HCT116 (cell line): ENCODE measurements around the gene RRAS2. TPM values are rescaled to one million over a fixed set of nuclear protein-coding genes. Genes with fewer than 3 reads are reported as not detected.

ENCODE experiments used
- ATAC-seq: fragments of 200-7000 bp; cut with Tn5 transposase; 2 replicates; pipeline ENCODE4 v1.9.1; 2020; ENCODE audit warnings: mild to moderate bottlenecking, moderate library complexity
- BruUV-seq: library from RNA; stranded (reverse); fragments of 400-500 nt; replicated peaks from 2 replicates; lab custom pipeline; 2021; lab: Mats Ljungman, UMichigan
- CTCF ChIA-PET: fragments of 300-600 bp; sonication (Branson Sonifier 250); formaldehyde crosslinking; loops from one replicate; lab custom pipeline; 2021; ENCODE audit warnings: antibody characterized with exemption; lab: Charles Lee
- POLR2A ChIA-PET: fragments of 300-600, 350-600 bp; sonication (Branson Sonifier 250); formaldehyde crosslinking; loops from one replicate; lab custom pipeline; 2021; ENCODE audit warnings: antibody characterized with exemption; lab: Charles Lee
- RAD21 ChIA-PET, 2 experiments: fragments of 300-600 bp; sonication (Branson Sonifier 250); formaldehyde crosslinking; loops; one replicate each; lab custom pipeline; 2023; ENCODE audit warnings: low total read pairs in 2 of 2; ENCODE audit not compliant: uncharacterized antibody in 2 of 2, unreplicated experiment in 2 of 2, low non-redundant PET in 1 of 2; lab: Charles Lee
- DNase-seq: peaks from one replicate; pipeline ENCODE4 v3.0.0-alpha.2; 2010; ENCODE audit warnings: low read depth, low spot score
- H2AFZ ChIP-seq: fragments of 200-600 bp; shearing (Covaris generic), sonication (generic); 2 replicates; pipeline ENCODE4 v1.6.1; 2017; ENCODE audit warnings: low read depth, mixed run types, mixed read lengths, antibody characterized with exemption, low read length; ENCODE audit not compliant: poor library complexity, severe bottlenecking
- H3K27ac ChIP-seq: 2 replicates; pipeline ENCODE4 v1.5.1; 2012; ENCODE audit warnings: low read depth, low read length
- H3K27me3 ChIP-seq: fragments of 200-600 bp; sonication (generic); 2 replicates; pipeline ENCODE4 v1.6.1; 2016; ENCODE audit warnings: mixed run types, low read length, mixed read lengths; ENCODE audit not compliant: insufficient read depth
- H3K36me3 ChIP-seq, 2 experiments: fragments of 200-500 bp in 1 of 2; fragments of 200-600 bp in 1 of 2; sonication (Bioruptor generic) in 1 of 2; sonication (generic) in 1 of 2; 2 replicates each; pipeline versions ENCODE4 v1.5.1 to v1.6.1; 2014 to 2016; ENCODE audit warnings: low read length in 2 of 2, inconsistent platforms in 1 of 2, mixed read lengths in 1 of 2, mixed run types in 1 of 2; ENCODE audit not compliant: insufficient read depth in 2 of 2, control insufficient read depth in 1 of 2
- H3K4me1 ChIP-seq, 2 experiments: fragments of 200-600 bp in 1 of 2; sonication (generic) in 1 of 2; 2 replicates each; pipeline versions ENCODE4 v1.5.1 to v1.6.1; 2012 to 2017; ENCODE audit warnings: low read length in 2 of 2, inconsistent platforms in 1 of 2, mild to moderate bottlenecking in 1 of 2, mixed read lengths in 1 of 2, mixed run types in 1 of 2, moderate library complexity in 1 of 2; ENCODE audit not compliant: insufficient read depth in 2 of 2, control insufficient read depth in 1 of 2
- H3K4me2 ChIP-seq: fragments of 200-600 bp; sonication (generic); 2 replicates; pipeline ENCODE4 v1.6.1; 2017; ENCODE audit warnings: mixed run types, low read length, mixed read lengths
- H3K4me3 ChIP-seq, 2 experiments: fragments of 200-600 bp in 1 of 2; sonication (generic) in 1 of 2; replicated peaks in 1 of 2; 2 replicates each; pipeline ENCODE4 v1.5.1; 2011 to 2016; ENCODE audit warnings: low read length in 2 of 2, control low read depth in 1 of 2, low read depth in 1 of 2, mild to moderate bottlenecking in 1 of 2, mixed read lengths in 1 of 2, mixed run types in 1 of 2
- H3K79me2 ChIP-seq: fragments of 200-600 bp; sonication (generic); 2 replicates; pipeline ENCODE4 v1.6.1; 2017; ENCODE audit warnings: mild to moderate bottlenecking, mixed run types, low read length, moderate library complexity, mixed read lengths; ENCODE audit not compliant: insufficient read depth
- H3K9ac ChIP-seq: fragments of 200-600 bp; sonication (generic); 2 replicates; pipeline ENCODE4 v1.6.1; 2016; ENCODE audit warnings: low read length, mixed read lengths
- H3K9me2 ChIP-seq: fragments of 200-600 bp; sonication (generic), shearing (Covaris generic); 2 replicates; pipeline ENCODE4 v1.6.1; 2017; ENCODE audit warnings: mixed run types, mild to moderate bottlenecking, moderate library complexity; ENCODE audit not compliant: insufficient read depth
- H3K9me3 ChIP-seq, 2 experiments: fragments of 200-500 bp in 1 of 2; fragments of 200-600 bp in 1 of 2; sonication (Bioruptor generic) in 1 of 2; sonication (generic) in 1 of 2; 2 replicates each; pipeline ENCODE4 v1.6.1; 2014 to 2017; ENCODE audit warnings: low read length in 2 of 2, mixed read lengths in 2 of 2, inconsistent platforms in 1 of 2, low read depth in 1 of 2, mild to moderate bottlenecking in 1 of 2, mixed run types in 1 of 2, moderate library complexity in 1 of 2; ENCODE audit not compliant: control insufficient read depth in 1 of 2, insufficient read depth in 1 of 2
- H4K20me1 ChIP-seq: fragments of 200-600 bp; sonication (generic), shearing (Covaris generic); 2 replicates; pipeline ENCODE4 v1.6.1; 2017; ENCODE audit warnings: mixed run types, mild to moderate bottlenecking, moderate library complexity; ENCODE audit not compliant: insufficient read depth
- CEBPB ChIP-seq: IDR thresholded peaks from 2 replicates; pipeline ENCODE4 v1.6.1; 2012; ENCODE audit warnings: low read depth
- EGR1 ChIP-seq: IDR thresholded peaks from 2 replicates; pipeline ENCODE4 v1.6.1; 2012; ENCODE audit warnings: low read depth
- FOSL1 ChIP-seq: IDR thresholded peaks from 2 replicates; pipeline ENCODE4 v1.6.1; 2012; ENCODE audit warnings: low read depth
- POLR2AphosphoS5 ChIP-seq: IDR thresholded peaks from 2 replicates; pipeline ENCODE4 v1.6.1; 2011; ENCODE audit warnings: mild to moderate bottlenecking, low read depth, low read length, moderate library complexity
- RAD21 ChIP-seq: IDR thresholded peaks from 2 replicates; pipeline ENCODE4 v1.6.1; 2012; ENCODE audit warnings: low read depth, mild to moderate bottlenecking
- SIN3A ChIP-seq: IDR thresholded peaks from 2 replicates; pipeline ENCODE4 v1.6.1; 2012; ENCODE audit warnings: low read depth
- SP1 ChIP-seq: IDR thresholded peaks from 2 replicates; pipeline ENCODE4 v1.6.1; 2012; ENCODE audit warnings: low read depth
- TCF7L2 ChIP-seq: IDR thresholded peaks from 2 replicates; pipeline ENCODE4 v1.7.0; 2011; ENCODE audit warnings: borderline replicate concordance, inconsistent platforms; ENCODE audit not compliant: insufficient read depth, insufficient read length; ENCODE audit errors: extremely low read depth
- intact Hi-C: fragments of 100-400 bp; cut with micrococcal nuclease; formaldehyde crosslinking; loops from 2 replicates; pipeline ENCODE4 v1.10.0; 2022
- total RNA-seq: library from RNA; stranded (reverse); gene quantifications from one replicate; pipeline ENCODE4 v1.2.1, GENCODE V29; 2021; ENCODE audit not compliant: unreplicated experiment
- TF ChIP-seq, protein P1 (sequence below): IDR thresholded peaks from 2 replicates; pipeline ENCODE4 v1.6.1; 2012
- TF ChIP-seq, protein P2 (sequence below), 3 experiments: fragments of 200-600 bp in 1 of 3; sonication (generic) in 1 of 3; IDR thresholded peaks in 2 of 3; conservative IDR thresholded peaks in 1 of 3; 2 replicates each; pipeline ENCODE4 v1.5.1; 2012 to 2017; ENCODE audit warnings: low read depth in 2 of 3, low read length in 2 of 3, antibody characterized with exemption in 1 of 3, borderline replicate concordance in 1 of 3, control low read depth in 1 of 3, mild to moderate bottlenecking in 1 of 3, mixed read lengths in 1 of 3, mixed run types in 1 of 3, moderate library complexity in 1 of 3; ENCODE audit not compliant: insufficient read depth in 1 of 3
- TF ChIP-seq, protein P3 (sequence below): IDR thresholded peaks from 2 replicates; pipeline ENCODE4 v1.6.1; 2011; ENCODE audit warnings: mild to moderate bottlenecking, low read length, moderate library complexity; ENCODE audit not compliant: insufficient replicate concordance; ENCODE audit errors: extremely low read depth

The RRAS2 gene
- total RNA-seq, 1 experiment from 2014 or later, result 54.5 TPM

DNA sequence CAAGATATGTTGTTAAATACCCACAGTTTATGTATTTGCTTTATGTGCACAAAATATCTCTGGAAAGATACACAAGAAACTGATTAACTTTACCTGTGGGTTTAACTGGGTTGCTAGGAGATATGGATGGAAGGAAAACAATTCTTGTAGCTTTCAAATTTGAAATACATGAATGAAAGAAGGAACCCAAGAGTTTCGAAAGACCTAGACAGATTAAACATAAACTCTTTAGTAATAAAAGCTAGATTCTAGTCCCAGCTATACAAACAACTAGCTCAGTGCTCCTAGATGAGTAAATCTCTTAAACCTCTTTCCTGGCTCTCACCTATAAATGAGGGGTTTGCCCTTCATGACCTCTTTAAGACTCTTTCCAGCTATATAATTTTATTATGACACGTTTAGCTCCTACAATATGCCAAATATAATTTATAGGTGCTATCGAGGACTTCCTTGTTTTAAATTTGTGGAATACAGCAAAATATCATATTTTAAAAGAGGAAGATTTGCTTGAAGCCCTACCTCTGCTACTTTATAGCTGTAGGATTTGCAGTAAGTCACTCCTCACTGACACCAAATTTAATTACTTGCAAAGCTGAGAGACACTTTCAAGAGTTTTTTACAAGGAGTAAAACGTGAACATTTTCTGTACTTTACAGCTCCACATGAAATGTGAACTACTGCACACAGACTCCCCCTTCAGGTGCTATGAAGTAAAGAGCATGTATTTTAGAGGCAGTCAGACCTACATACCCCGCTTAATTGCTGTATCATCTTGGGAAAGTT, 50.7 kb downstream of the RRAS2 start:
- H3K36me3 ChIP-seq, result no peaks in the 10 kb centered on the region
- no peaks in the 10 kb centered on the region for H3K9me3 ChIP-seq
- H3K4me3 ChIP-seq, result no peak overlapping the region
- no peak overlapping the region for H3K27ac ChIP-seq
- H3K4me1 ChIP-seq, result peaks cover 0 to 5% of the 10 kb centered on the region in 2 experiments; a peak in 1 of 4 replicates
- intact Hi-C loops, result no loop called here
- ChIA-PET CTCF (interaction anchor here (0.6 to 2.1 kb wide), 13 partner anchors 8 to 147 kb away, joined by 3 to 16 read pairs (median 4); no protein-coding TSS in a partner anchor), POLR2A (no interaction called here), RAD21 (no interaction called here)
- no peak overlapping the region for H3K4me2 ChIP-seq
- TF ChIP-seq CEBPB, result no peak
- TF ChIP-seq, protein P1, sequence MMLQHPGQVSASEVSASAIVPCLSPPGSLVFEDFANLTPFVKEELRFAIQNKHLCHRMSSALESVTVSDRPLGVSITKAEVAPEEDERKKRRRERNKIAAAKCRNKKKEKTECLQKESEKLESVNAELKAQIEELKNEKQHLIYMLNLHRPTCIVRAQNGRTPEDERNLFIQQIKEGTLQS, result no peak
- TF ChIP-seq FOSL1, result no peak
- no peak for TF ChIP-seq EGR1
- TF ChIP-seq, protein P2, sequence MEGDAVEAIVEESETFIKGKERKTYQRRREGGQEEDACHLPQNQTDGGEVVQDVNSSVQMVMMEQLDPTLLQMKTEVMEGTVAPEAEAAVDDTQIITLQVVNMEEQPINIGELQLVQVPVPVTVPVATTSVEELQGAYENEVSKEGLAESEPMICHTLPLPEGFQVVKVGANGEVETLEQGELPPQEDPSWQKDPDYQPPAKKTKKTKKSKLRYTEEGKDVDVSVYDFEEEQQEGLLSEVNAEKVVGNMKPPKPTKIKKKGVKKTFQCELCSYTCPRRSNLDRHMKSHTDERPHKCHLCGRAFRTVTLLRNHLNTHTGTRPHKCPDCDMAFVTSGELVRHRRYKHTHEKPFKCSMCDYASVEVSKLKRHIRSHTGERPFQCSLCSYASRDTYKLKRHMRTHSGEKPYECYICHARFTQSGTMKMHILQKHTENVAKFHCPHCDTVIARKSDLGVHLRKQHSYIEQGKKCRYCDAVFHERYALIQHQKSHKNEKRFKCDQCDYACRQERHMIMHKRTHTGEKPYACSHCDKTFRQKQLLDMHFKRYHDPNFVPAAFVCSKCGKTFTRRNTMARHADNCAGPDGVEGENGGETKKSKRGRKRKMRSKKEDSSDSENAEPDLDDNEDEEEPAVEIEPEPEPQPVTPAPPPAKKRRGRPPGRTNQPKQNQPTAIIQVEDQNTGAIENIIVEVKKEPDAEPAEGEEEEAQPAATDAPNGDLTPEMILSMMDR (IDR thresholded peaks at IDR 0.05 in 2 of 3, conservative IDR thresholded peaks at IDR 0.05 in 1 of 3; ENCODE audit: borderline replicate concordance in 1 of 3, insufficient read depth in 1 of 3, low read depth in 2 of 3, low read length in 2 of 3), result peak; percentile 14 to 65 (median 61); a peak in 4 of 6 replicates
- TF ChIP-seq POLR2AphosphoS5, result no peak
- TF ChIP-seq SIN3A, result no peak
- TF ChIP-seq SP1, result no peak
- TF ChIP-seq RAD21, result peak; percentile 16; the same call in 1 of the 2 replicates
- TF ChIP-seq, protein P3, sequence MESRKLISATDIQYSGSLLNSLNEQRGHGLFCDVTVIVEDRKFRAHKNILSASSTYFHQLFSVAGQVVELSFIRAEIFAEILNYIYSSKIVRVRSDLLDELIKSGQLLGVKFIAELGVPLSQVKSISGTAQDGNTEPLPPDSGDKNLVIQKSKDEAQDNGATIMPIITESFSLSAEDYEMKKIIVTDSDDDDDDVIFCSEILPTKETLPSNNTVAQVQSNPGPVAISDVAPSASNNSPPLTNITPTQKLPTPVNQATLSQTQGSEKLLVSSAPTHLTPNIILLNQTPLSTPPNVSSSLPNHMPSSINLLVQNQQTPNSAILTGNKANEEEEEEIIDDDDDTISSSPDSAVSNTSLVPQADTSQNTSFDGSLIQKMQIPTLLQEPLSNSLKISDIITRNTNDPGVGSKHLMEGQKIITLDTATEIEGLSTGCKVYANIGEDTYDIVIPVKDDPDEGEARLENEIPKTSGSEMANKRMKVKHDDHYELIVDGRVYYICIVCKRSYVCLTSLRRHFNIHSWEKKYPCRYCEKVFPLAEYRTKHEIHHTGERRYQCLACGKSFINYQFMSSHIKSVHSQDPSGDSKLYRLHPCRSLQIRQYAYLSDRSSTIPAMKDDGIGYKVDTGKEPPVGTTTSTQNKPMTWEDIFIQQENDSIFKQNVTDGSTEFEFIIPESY, result no peak
- TF ChIP-seq TCF7L2, result no peak
- no peak overlapping the region for H2AFZ ChIP-seq
- BruUV-seq, result no TSS peak
- ATAC-seq (peak; percentile 87), DNase-seq (peak; percentile 12)
- H3K27me3 ChIP-seq, result no peaks in the 10 kb centered on the region
- no peak overlapping the region for H3K9ac ChIP-seq
- H4K20me1 ChIP-seq, result peaks cover 5% of the 10 kb centered on the region; the same call in 1 of the 2 replicates
- H3K79me2 ChIP-seq, result peaks cover 80% of the 10 kb centered on the region
- no peaks in the 10 kb centered on the region for H3K9me2 ChIP-seq
